Dendritic cell treated with granulocyte-macrophage colony-stimulating factor and Interleukin-4, amounts not matched to agents 40 ng/mL and 50 ng/mL, for 4 days (primary cell): ENCODE data around the gene MBTPS2.
"Not testable (repeated sequence)": the region's sequence is repeated elsewhere in the genome, so short reads cannot be mapped to it uniquely, and the experiment has no call there.

ENCODE experiments used
- H3K27ac Mint-ChIP-seq: one replicate; pipeline ENCODE4 v1.8.0; 2022; ENCODE audit warnings: mild to moderate bottlenecking, mixed read lengths
- H3K27me3 Mint-ChIP-seq: one replicate; pipeline ENCODE4 v1.8.0; 2022; ENCODE audit warnings: mild to moderate bottlenecking, mixed read lengths
- H3K36me3 Mint-ChIP-seq: one replicate; pipeline ENCODE4 v1.8.0; 2022; ENCODE audit warnings: low read depth, mixed read lengths
- H3K4me1 Mint-ChIP-seq: one replicate; pipeline ENCODE4 v1.8.0; 2022; ENCODE audit warnings: low read depth, mixed read lengths
- H3K4me3 Mint-ChIP-seq: one replicate; pipeline ENCODE4 v1.8.0; 2022; ENCODE audit warnings: mild to moderate bottlenecking, moderate library complexity, mixed read lengths
- H3K9me3 Mint-ChIP-seq: one replicate; pipeline ENCODE4 v1.8.0; 2022; ENCODE audit warnings: mixed read lengths
- intact Hi-C: fragments of 100-400 bp; cut with micrococcal nuclease; formaldehyde crosslinking; loops from one replicate; pipeline ENCODE4 v1.15.0; 2022

MBTPS2 gene

DNA sequence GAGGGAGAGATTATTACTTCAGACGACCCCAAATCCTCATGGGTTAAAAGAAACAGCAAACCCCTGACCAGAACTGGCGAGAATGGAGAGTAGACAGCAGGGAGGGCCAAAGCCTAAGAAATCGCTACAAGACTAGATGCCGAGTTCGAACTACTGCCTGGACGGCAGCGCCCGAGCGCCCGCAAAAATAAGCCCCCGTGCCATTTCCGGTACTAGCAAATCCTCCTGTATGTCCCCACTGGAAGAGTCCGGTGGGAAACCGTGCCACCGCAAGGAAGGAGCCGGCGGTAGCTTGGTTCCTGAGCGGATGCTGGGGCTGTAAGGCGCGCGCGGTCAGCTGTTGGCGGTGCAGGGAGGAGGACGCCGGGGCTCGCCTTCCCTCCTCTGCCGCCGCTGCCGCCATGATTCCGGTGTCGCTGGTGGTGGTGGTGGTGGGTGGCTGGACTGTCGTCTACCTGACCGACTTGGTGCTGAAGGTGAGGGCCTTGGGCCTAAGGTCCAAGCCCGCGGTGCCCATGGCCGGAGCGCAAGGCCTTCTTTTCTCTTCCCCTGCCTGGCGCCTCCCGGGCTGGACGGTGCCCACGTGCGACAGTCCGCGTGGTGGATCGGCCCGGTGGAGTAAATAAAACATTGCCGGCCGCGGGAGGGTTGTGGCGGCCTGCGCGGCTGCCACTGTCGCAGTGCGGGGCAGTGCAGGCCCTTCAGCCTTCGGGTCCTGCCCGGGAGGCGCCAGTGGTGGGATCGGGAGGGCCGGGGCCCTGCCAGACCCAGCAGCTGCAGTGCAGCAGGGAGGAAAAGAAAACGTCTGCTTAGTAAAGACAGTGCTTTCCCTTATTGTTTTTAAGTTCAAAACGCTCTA, at the start of gene MBTPS2:
Gene MBTPS2, plus strand, starts transcription at position 284 of the 859 bp plus-strand sequence. Its CDS starts 118 bp downstream, at position 402.
- Mint-ChIP-seq H3K4me1 (no peaks in the 10 kb centered on the region), H3K9me3 (no peaks in the 10 kb centered on the region), H3K4me3 (peak within 1 kb of the TSS; percentile 84), H3K27me3 (peaks cover 3% of the 10 kb centered on the region), H3K27ac (peak within 1 kb of the TSS; percentile 93), H3K36me3 (peaks cover 12% of the 10 kb centered on the region)
- intact Hi-C loops, result loop anchor here (5.0 to 10.0 kb wide), 3 partner anchors 135 to 908 kb away; no protein-coding TSS in a partner anchor

GRCh38 chrX:21798677-21799219, 40.7 kb upstream of the MBTPS2 start:
- intact Hi-C loops, result no loop called here
- H3K36me3 Mint-ChIP-seq, result no peaks in the 10 kb centered on the region
- H3K4me1 Mint-ChIP-seq, result no peaks in the 10 kb centered on the region
- no peak overlapping the region for H3K27ac Mint-ChIP-seq
- H3K4me3 Mint-ChIP-seq, result no peak overlapping the region
- no peaks in the 10 kb centered on the region for H3K9me3 Mint-ChIP-seq
- no peaks in the 10 kb centered on the region for H3K27me3 Mint-ChIP-seq

- Mint-ChIP-seq H3K27ac (no peak overlapping the region), H3K9me3 (no peaks in the 10 kb centered on the region), H3K4me1 (no peaks in the 10 kb centered on the region), H3K27me3 (no peaks in the 10 kb centered on the region), H3K4me3 (no peak overlapping the region), H3K36me3 (no peaks in the 10 kb centered on the region)
- intact Hi-C loops, result no loop called here
These were observed 39.6 kb upstream of the MBTPS2 start for GRCh38 chrX:21799767-21800166.

- Mint-ChIP-seq H3K27ac (no peak overlapping the region), H3K9me3 (no peaks in the 10 kb centered on the region), H3K4me1 (no peaks in the 10 kb centered on the region), H3K36me3 (no peaks in the 10 kb centered on the region), H3K27me3 (no peaks in the 10 kb centered on the region), H3K4me3 (no peak overlapping the region)
- intact Hi-C loops, result no loop called here
These were observed 39.1 kb upstream of the MBTPS2 start for GRCh38 chrX:21800344-21800770.

GRCh38 chrX:21802054-21802670, 37.3 kb upstream of the MBTPS2 start:
- Mint-ChIP-seq H3K9me3 (no peaks in the 10 kb centered on the region), H3K27me3 (no peaks in the 10 kb centered on the region), H3K27ac (no peak overlapping the region), H3K4me1 (no peaks in the 10 kb centered on the region), H3K4me3 (no peak overlapping the region), H3K36me3 (no peaks in the 10 kb centered on the region)
- intact Hi-C loops, result no loop called here

GRCh38 chrX:21802839-21803238, 36.6 kb upstream of the MBTPS2 start:
- intact Hi-C loops, result no loop called here
- Mint-ChIP-seq H3K27ac (no peak overlapping the region), H3K4me3 (no peak overlapping the region), H3K27me3 (no peaks in the 10 kb centered on the region), H3K9me3 (no peaks in the 10 kb centered on the region), H3K4me1 (no peaks in the 10 kb centered on the region), H3K36me3 (no peaks in the 10 kb centered on the region)

DNA sequence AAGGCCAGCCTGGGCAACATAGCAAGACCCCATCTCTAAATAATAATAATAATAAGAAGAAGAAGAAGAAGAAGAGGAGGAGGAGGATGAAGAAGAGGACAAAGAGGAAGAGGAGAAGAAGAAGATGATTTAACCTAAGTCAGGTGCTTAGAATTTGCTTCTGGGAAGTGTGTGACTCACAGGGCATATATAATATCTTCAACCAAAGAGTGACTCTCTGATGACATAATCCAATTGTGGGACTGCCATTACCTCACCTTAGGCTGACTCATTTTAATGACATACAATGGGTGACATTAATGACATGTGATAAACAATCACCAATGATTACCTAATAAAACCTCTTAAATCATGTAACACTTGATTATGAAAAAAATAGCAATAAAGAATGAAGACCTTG, 32.7 kb upstream of the MBTPS2 start:
- Mint-ChIP-seq H3K4me3 (no peak overlapping the region), H3K4me1 (no peaks in the 10 kb centered on the region), H3K9me3 (no peaks in the 10 kb centered on the region), H3K27me3 (peaks cover 3% of the 10 kb centered on the region), H3K27ac (no peak overlapping the region), H3K36me3 (no peaks in the 10 kb centered on the region)
- intact Hi-C loops, result no loop called here

- Mint-ChIP-seq H3K9me3 (no peaks in the 10 kb centered on the region), H3K36me3 (no peaks in the 10 kb centered on the region), H3K27ac (no peak overlapping the region), H3K4me3 (no peak overlapping the region), H3K4me1 (no peaks in the 10 kb centered on the region), H3K27me3 (peaks cover 5% of the 10 kb centered on the region)
- intact Hi-C loops, result no loop called here
These were observed 27.6 kb upstream of the MBTPS2 start for GRCh38 chrX:21811832-21812231.

DNA sequence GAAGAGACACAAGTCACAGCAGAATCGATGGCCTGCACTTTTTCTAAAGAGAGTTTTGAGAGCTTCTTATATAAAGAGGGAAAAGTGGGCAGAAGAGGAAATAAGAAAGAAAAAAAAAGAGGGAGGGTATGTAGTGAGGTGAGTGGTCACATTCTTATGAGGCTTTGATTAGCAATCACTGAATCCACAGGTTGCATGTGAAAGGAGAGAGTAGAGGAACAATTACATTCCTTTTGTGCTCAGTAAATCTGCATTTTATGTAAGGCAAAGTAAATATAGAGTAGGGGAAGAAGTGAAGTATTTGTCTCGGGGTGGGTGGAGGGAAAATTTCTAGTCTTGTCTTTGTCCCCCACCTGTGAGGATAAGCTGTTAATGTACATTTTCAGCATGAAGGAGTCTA, 26.8 kb upstream of the MBTPS2 start:
- no peak overlapping the region for H3K27ac Mint-ChIP-seq
- H3K36me3 Mint-ChIP-seq, result no peaks in the 10 kb centered on the region
- H3K4me1 Mint-ChIP-seq, result no peaks in the 10 kb centered on the region
- no peaks in the 10 kb centered on the region for H3K9me3 Mint-ChIP-seq
- intact Hi-C loops, result no loop called here
- H3K4me3 Mint-ChIP-seq, result no peak overlapping the region
- H3K27me3 Mint-ChIP-seq, result peaks cover 6% of the 10 kb centered on the region

DNA sequence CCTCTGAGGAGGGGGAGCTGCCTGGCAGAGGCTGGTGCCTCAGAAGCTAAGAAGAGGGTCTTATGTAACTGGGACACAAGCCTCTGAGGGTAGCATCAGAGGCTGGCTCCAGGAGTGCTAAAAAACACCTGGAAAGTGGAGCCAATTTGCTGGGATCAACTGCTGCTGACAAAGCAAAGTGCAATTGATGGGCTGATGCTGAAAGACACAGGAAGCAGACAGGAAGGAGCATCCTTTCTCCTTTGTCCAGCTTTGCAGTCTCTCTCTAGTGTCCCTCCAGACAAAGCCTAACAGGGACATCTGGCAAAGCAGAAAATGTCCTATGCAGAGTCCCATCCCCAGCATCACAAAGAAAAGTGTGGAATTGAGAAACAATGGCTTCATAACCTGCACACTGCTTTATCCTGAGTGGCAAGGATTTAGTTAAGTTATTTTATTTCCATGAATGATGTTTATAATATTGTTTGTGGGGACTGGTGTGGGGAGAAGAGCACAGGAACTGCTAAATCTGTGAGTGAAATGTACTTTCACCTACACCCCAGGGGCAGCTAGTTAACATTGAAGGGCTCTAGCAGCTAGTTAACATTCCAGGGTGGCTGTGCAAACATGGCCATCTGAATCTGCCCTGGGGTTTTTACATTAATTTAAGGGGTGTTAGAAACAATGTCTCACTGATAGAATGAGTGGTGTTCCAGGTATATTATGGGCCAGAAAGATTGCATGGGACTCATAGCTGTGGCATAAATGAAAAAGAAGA, 25.6 kb upstream of the MBTPS2 start:
- Mint-ChIP-seq H3K36me3 (no peaks in the 10 kb centered on the region), H3K27me3 (peaks cover 6% of the 10 kb centered on the region), H3K9me3 (no peaks in the 10 kb centered on the region), H3K4me3 (no peak overlapping the region), H3K27ac (no peak overlapping the region), H3K4me1 (no peaks in the 10 kb centered on the region)
- intact Hi-C loops, result no loop called here

DNA sequence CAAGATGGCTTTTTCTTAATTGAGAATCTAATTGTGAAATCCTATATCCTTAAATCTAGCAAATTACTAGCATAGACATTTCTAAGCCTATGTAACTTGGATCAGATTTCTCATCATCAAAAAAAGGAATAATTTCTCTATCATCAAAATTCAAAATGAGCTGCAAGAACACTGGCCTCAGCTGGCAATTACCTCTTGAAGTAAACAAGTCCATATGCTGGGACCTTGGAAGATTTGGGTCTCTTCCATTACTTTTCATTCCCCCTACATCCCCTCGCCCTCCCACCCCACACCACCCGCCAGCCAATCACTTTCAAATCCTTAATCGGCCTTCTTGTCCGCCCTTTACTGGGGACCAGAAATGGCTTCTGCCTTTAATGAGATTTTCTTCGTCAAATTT, 23.3 kb upstream of the MBTPS2 start:
- Mint-ChIP-seq H3K9me3 (no peaks in the 10 kb centered on the region), H3K4me3 (no peak overlapping the region), H3K36me3 (no peaks in the 10 kb centered on the region), H3K27me3 (peaks cover 4% of the 10 kb centered on the region), H3K27ac (no peak overlapping the region), H3K4me1 (no peaks in the 10 kb centered on the region)
- intact Hi-C loops, result no loop called here

DNA sequence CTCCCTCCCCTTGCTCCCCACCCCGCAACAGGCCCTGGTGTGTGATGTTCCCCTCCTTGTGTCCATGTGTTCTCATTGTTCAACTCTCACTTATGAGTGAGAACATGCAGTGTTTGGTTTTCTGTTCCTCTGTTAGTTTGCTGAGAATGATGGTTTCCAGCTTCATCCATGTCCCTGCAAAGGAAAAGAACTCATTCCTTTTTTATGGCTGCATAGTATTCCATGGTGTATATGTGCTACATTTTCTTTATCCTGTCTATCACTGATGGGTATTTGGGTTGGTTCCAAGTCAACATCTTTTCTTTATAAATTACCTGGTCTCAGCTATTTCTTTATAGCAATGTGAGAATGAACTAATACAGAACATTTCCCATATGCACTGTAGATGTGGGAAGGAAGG, 19.2 kb upstream of the MBTPS2 start:
- H3K27ac Mint-ChIP-seq, H3K4me1 Mint-ChIP-seq, H3K27me3 Mint-ChIP-seq, H3K36me3 Mint-ChIP-seq, H3K9me3 Mint-ChIP-seq, intact Hi-C loops, H3K4me3 Mint-ChIP-seq: not testable (repeated sequence)

DNA sequence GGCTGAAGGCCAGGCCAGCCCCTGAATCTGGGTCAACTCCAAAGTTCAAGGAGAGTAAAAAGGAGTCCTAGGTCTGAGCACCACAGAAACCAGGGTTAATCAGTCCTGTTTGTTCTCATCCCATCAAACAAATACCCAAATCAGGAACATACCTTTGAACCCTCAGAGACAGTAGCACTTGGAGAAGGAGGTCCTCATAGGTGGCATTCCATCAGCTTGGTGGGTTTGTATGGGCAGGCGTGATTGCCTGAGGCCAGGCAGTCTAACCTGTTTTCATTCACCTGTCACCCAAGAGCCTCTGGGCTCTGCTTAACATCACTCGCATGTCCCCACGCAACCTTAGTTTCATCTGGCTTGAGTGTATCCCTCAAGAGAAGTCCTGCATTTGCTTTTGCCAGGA, 17.5 kb upstream of the MBTPS2 start:
- Mint-ChIP-seq H3K36me3 (no peaks in the 10 kb centered on the region), H3K4me1 (no peaks in the 10 kb centered on the region), H3K4me3 (no peak overlapping the region), H3K9me3 (no peaks in the 10 kb centered on the region), H3K27ac (no peak overlapping the region), H3K27me3 (peaks cover 3% of the 10 kb centered on the region)
- intact Hi-C loops, result no loop called here

DNA sequence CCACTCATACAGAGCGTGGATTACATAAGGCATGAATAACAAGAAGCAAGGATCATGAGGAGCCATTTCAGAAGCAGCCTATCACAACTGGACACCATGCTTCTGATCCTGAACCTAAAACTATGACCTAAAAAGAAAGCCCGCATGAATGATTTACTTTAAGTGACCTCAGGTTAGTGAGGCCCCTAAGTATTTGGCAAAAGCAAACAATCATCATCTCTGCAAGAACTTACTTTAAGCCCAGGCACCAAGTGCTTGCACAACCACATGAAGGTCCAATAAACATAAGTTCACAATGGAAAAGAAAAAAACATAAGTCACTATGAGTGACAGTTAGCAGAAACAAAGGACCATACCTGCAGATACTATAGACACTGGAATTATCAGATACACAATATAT, 7.9 kb upstream of the MBTPS2 start:
- Mint-ChIP-seq H3K27ac (no peak overlapping the region), H3K36me3 (no peaks in the 10 kb centered on the region), H3K4me3 (no peak overlapping the region), H3K9me3 (no peaks in the 10 kb centered on the region), H3K4me1 (no peaks in the 10 kb centered on the region), H3K27me3 (peaks cover 5% of the 10 kb centered on the region)
- intact Hi-C loops, result loop anchor here (10.0 kb wide), 1 partner anchor 143 kb away; no protein-coding TSS in a partner anchor
